PC-9 (cell line): Measurements from ENCODE around the gene ZNF598. TPM values are rescaled to one million over a fixed set of nuclear protein-coding genes. Genes with fewer than 3 reads are reported as not detected.

ENCODE experiments used
- BruUV-seq: library from RNA; stranded (reverse); fragments of 400-500 nt; replicated peaks from 2 replicates; lab custom pipeline; 2021; lab: Mats Ljungman, UMichigan
- CTCF ChIA-PET: fragments of 300-600 bp; sonication (Branson Sonifier 250); formaldehyde crosslinking; loops from one replicate; lab custom pipeline; 2022; ENCODE audit warnings: antibody characterized with exemption; lab: Charles Lee
- POLR2A ChIA-PET: fragments of 300-600 bp; sonication (Branson Sonifier 250); formaldehyde crosslinking; loops from one replicate; lab custom pipeline; 2022; ENCODE audit warnings: antibody characterized with exemption; ENCODE audit not compliant: unreplicated experiment; lab: Charles Lee
- DNase-seq, 2 experiments: peaks; one replicate each; pipeline versions ENCODE4 v3.0.0 to v3.0.0-alpha.2; 2015 to 2022; ENCODE audit warnings: mixed read lengths in 1 of 2
- H2AFZ ChIP-seq: fragments of 200-600 bp; sonication (generic); 2 replicates; pipeline ENCODE4 v1.8.1; 2017; ENCODE audit warnings: antibody characterized with exemption
- H3F3A ChIP-seq: fragments of 200-600 bp; sonication (generic); 2 replicates; pipeline ENCODE4 v1.8.1; 2017; ENCODE audit warnings: antibody characterized with exemption, mild to moderate bottlenecking, low read depth; ENCODE audit not compliant: insufficient read depth
- H3K27ac ChIP-seq: fragments of 200-600 bp; sonication (generic); 2 replicates; pipeline ENCODE4 v1.6.1; 2016; ENCODE audit warnings: mixed run types
- H3K27me3 ChIP-seq: fragments of 200-600 bp; sonication (generic); 2 replicates; pipeline ENCODE4 v1.6.1; 2016; ENCODE audit warnings: low read depth, mixed run types; ENCODE audit not compliant: insufficient read depth
- H3K36me3 ChIP-seq: fragments of 200-600 bp; sonication (generic); 2 replicates; pipeline ENCODE4 v1.6.1; 2016; ENCODE audit warnings: low read depth, mixed run types
- H3K4me1 ChIP-seq: fragments of 200-600 bp; sonication (generic); replicated peaks from 2 replicates; pipeline ENCODE4 v1.6.1; 2016; ENCODE audit warnings: mixed run types; ENCODE audit not compliant: insufficient read depth
- H3K4me2 ChIP-seq: fragments of 200-600 bp; sonication (generic); 2 replicates; pipeline ENCODE4 v1.6.1; 2017; ENCODE audit warnings: mixed run types
- H3K4me3 ChIP-seq: fragments of 200-600 bp; sonication (generic); 2 replicates; pipeline ENCODE4 v1.6.1; 2016; ENCODE audit warnings: mixed run types
- H3K79me2 ChIP-seq: fragments of 200-600 bp; sonication (generic); 2 replicates; pipeline ENCODE4 v1.6.1; 2017; ENCODE audit warnings: low read depth, mixed run types
- H3K9me2 ChIP-seq: fragments of 200-600 bp; sonication (generic); 2 replicates; pipeline ENCODE4 v1.8.1; 2017; ENCODE audit warnings: mild to moderate bottlenecking; ENCODE audit not compliant: insufficient read depth
- H3K9me3 ChIP-seq: fragments of 200-600 bp; sonication (generic); 2 replicates; pipeline ENCODE4 v1.8.1; 2016; ENCODE audit warnings: low read depth; ENCODE audit not compliant: insufficient read depth
- H4K20me1 ChIP-seq: fragments of 200-600 bp; sonication (generic); 2 replicates; pipeline ENCODE4 v1.8.1; 2017; ENCODE audit not compliant: insufficient read depth
- EZH2 ChIP-seq: fragments of 200-600 bp; sonication (generic); IDR thresholded peaks from 2 replicates; pipeline ENCODE4 v1.8.0; 2017; ENCODE audit warnings: antibody characterized with exemption, low read depth
- intact Hi-C: fragments of 100-400 bp; cut with micrococcal nuclease; formaldehyde crosslinking; loops from one replicate; pipeline ENCODE4 v1.10.0; 2022; ENCODE audit not compliant: unreplicated experiment
- total RNA-seq: library from RNA; stranded (reverse); gene quantifications from 2 replicates; pipeline ENCODE4 v1.2.3, GENCODE V29; 2021
- TF ChIP-seq, protein P1 (sequence below): fragments of 200-600 bp; sonication (generic); conservative IDR thresholded peaks from 2 replicates; pipeline ENCODE4 v1.6.1; 2017; ENCODE audit warnings: mixed run types, antibody characterized with exemption, mild to moderate bottlenecking, moderate library complexity

Gene ZNF598
- total RNA-seq, 1 experiment from 2014 or later = 72.5 TPM

GRCh38 chr16:1960665-1961630 lies 48.7 kb downstream of the ZNF598 start:
- Histone ChIP-seq H3K27ac (peak overlapping the region; percentile 1), H2AFZ (no peak overlapping the region), H3K9me2 (no peaks in the 10 kb centered on the region), H3F3A (peaks cover 47% of the 10 kb centered on the region), H4K20me1 (peaks cover 37% of the 10 kb centered on the region), H3K4me2 (peak overlapping the region; percentile 92), H3K27me3 (no peaks in the 10 kb centered on the region), H3K4me1 (peaks cover 15% of the 10 kb centered on the region), H3K36me3 (peaks cover 22% of the 10 kb centered on the region), H3K4me3 (peak overlapping the region; percentile 95; the same call in 1 of the 2 replicates), H3K9me3 (no peaks in the 10 kb centered on the region), H3K79me2 (peaks cover 61% of the 10 kb centered on the region)
- ChIA-PET CTCF (interaction anchor here (0.6 to 0.7 kb wide), 2 partner anchors 32 to 712 kb away, joined by 3 to 4 read pairs; no protein-coding TSS in a partner anchor), POLR2A (interaction anchor here (0.6 to 1.2 kb wide), 2 partner anchors 11 to 618 kb away, joined by 8 to 20 read pairs; partner anchors contain the start of gene TBL3)
- TF ChIP-seq, protein P1, sequence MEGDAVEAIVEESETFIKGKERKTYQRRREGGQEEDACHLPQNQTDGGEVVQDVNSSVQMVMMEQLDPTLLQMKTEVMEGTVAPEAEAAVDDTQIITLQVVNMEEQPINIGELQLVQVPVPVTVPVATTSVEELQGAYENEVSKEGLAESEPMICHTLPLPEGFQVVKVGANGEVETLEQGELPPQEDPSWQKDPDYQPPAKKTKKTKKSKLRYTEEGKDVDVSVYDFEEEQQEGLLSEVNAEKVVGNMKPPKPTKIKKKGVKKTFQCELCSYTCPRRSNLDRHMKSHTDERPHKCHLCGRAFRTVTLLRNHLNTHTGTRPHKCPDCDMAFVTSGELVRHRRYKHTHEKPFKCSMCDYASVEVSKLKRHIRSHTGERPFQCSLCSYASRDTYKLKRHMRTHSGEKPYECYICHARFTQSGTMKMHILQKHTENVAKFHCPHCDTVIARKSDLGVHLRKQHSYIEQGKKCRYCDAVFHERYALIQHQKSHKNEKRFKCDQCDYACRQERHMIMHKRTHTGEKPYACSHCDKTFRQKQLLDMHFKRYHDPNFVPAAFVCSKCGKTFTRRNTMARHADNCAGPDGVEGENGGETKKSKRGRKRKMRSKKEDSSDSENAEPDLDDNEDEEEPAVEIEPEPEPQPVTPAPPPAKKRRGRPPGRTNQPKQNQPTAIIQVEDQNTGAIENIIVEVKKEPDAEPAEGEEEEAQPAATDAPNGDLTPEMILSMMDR = no peak
- no peak for TF ChIP-seq EZH2
- DNase-seq = peak in 1 of 2 experiments; percentile 60
- BruUV-seq = TSS peak; percentile 0
- intact Hi-C loops = loop anchor here (5.0 kb wide), 1 partner anchor 189 kb away; the partner anchor contains the start of genes EME2, MRPS34 and NME3

DNA sequence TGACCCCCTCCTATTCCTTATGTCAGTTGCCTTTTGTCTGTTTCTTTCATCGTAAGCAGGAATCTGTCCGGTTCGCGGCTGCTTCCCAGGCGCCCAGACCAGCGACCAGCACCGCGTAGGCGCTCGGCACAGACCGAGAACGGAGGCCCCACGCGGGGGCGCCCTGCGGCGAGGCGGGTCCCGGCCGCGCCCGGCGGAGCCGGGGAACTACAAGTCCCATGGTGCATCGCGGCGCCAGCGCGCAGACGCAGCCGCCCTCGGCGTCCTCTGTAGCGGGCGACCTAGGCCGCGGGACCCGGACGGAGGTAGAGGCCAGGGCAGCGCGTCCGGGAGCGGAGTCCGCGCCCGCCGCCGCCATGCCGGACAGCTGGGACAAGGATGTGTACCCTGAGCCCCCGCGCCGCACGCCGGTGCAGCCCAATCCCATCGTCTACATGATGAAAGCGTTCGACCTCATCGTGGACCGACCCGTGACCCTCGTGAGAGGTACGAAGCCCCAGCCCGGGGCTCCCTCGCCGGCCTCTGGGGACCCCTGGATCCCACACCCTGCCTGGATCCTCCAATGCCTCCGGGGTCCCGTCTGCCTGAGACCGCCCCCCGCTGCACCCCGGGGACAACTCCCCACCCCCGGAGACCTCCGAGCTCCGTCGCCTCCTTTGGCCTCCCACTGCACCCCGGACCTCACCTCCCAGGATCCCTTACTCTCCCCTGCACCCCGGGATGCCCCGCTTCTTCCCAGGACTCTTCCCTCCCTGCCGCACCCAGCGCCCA lies 50.2 kb downstream of the ZNF598 start, which contains the start of gene NDUFB10:
NDUFB10 (plus strand) TSS at position 270 of the 771 bp plus-strand sequence; CDS start at position 357, 87 bp downstream.
- H3K27ac ChIP-seq = peak within 1 kb of the TSS; percentile 1; the same call in 1 of the 2 replicates
- peak within 1 kb of the TSS; percentile 90 for H2AFZ ChIP-seq
- ChIA-PET CTCF (interaction anchor here (0.7 kb wide), 1 partner anchor 235 kb away, joined by 8 read pairs; no protein-coding TSS in a partner anchor), POLR2A (interaction anchor here (1.2 kb wide), 1 partner anchor 12 kb away, joined by 8 read pairs; the partner anchor contains the start of gene TBL3)
- H3K79me2 ChIP-seq = peaks cover 48% of the 10 kb centered on the region
- H3K27me3 ChIP-seq = no peaks in the 10 kb centered on the region
- no TSS peak for BruUV-seq
- TF ChIP-seq, protein P1 = peak; percentile 68; the same call in 1 of the 2 replicates
- no peak for TF ChIP-seq EZH2
- H3K9me3 ChIP-seq = no peaks in the 10 kb centered on the region
- no peaks in the 10 kb centered on the region for H3K9me2 ChIP-seq
- intact Hi-C loops = loop anchor here (2.0 to 5.0 kb wide), 2 partner anchors 17 to 187 kb away; partner anchors contain the start of genes EME2, MRPS34, MSRB1 and NME3
- H3K36me3 ChIP-seq = peaks cover 22% of the 10 kb centered on the region
- peaks cover 12% of the 10 kb centered on the region for H3K4me1 ChIP-seq
- H4K20me1 ChIP-seq = peaks cover 37% of the 10 kb centered on the region
- DNase-seq = peak; percentile 72 to 96
- peak within 1 kb of the TSS; percentile 95 for H3K4me3 ChIP-seq
- H3F3A ChIP-seq = peaks cover 46% of the 10 kb centered on the region
- peak within 1 kb of the TSS; percentile 92 for H3K4me2 ChIP-seq
